ENCODE results near the gene CD2.

CD2 gene

DNA sequence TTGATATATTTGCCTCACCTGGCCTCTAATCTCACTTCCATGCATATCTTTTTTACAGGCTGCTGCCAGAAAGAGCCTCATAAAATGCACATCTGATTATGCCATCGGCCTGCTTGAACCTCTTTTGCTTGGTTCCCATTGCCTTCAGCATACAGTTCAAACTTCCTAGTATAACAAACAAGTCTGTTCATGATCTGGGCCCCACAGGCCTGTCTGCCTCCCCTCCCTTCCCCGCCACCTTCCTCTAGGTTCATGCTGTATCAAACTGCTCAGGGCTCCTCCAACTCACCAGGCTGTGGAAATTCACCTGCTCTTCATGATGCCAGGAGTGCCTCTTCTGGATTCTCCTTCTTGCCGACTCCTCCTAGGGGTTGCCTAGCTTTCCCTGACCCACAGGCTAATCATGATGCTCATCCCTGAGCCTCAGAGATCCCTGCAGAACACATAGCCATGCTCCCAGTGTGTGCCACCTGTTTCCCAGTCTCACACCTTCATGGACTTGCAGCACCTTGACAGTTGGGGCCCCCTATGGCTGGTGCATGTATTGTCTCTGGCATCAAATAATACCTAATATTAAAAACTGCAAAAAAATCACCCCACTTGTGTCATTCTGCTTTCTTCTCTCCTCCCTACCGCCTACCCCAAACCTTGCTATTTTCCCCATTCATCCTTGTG, 33.7 kb upstream of the CD2 start:
- H3K36me3 ChIP-seq (ENCODE audit: control insufficient read depth, insufficient read depth, low read length): no peaks in the 10 kb centered on the region
- no peak overlapping the region for H3K9ac ChIP-seq (ENCODE audit: low read depth, low read length)
- H3K9me3 ChIP-seq (ENCODE audit: control insufficient read depth, insufficient read depth, low read length): no peaks in the 10 kb centered on the region
- H3K4me3 ChIP-seq (ENCODE audit: low read depth, low read length): no peak overlapping the region
- H3K4me1 ChIP-seq (ENCODE audit: control insufficient read depth, insufficient read depth, low read length): no peaks in the 10 kb centered on the region
- H3K27me3 ChIP-seq (ENCODE audit: control insufficient read depth, insufficient read depth, low read length): no peaks in the 10 kb centered on the region

DNA sequence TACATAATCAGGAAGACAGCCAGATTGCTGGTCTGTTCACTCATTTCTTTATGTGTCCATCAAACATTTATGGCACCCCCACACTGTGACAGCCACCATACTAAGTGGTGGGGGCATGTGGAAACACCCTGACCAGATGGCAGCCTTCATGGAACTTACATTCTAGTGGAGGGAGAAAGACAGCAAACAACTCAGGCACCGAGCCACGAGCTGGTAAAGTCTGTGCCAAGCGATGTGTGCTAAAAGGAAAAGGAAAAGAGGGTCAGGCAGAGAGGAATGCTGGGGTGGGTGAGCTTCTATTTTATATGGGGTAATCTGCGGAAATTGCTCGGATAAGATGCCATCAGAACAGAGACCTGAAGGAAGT, 33.2 kb upstream of the CD2 start:
- no peaks in the 10 kb centered on the region for H3K36me3 ChIP-seq (ENCODE audit: control insufficient read depth, insufficient read depth, low read length)
- no peaks in the 10 kb centered on the region for H3K4me1 ChIP-seq (ENCODE audit: control insufficient read depth, insufficient read depth, low read length)
- no peaks in the 10 kb centered on the region for H3K27me3 ChIP-seq (ENCODE audit: control insufficient read depth, insufficient read depth, low read length)
- H3K4me3 ChIP-seq (ENCODE audit: low read depth, low read length): no peak overlapping the region
- no peak overlapping the region for H3K9ac ChIP-seq (ENCODE audit: low read depth, low read length)
- no peaks in the 10 kb centered on the region for H3K9me3 ChIP-seq (ENCODE audit: control insufficient read depth, insufficient read depth, low read length)

DNA sequence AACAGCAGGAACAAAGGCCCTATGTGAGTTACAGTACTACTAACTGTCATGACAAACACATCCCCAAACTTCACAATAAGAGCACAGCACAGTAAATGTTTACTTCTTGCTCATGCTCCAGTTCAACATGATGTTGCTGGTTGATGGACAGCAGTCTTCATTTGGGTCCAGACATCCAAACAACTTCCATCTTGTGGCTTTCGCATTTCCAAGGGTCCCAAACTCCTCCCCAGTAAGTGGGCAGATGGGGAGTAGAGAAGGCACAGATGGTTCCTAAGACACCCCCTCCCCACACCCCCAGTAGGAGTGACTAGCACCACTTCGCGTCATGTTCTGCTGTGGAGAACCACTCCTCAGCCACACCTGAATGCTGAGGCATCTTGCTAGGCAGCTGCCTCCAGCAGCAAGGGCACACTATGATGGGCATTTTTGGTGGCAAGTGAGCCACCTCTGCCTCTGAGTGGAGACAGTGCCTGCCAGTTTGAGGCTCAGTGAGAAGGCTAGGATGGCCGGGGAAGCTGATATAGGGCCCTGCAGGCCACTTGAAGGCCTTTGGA, 32.7 kb upstream of the CD2 start:
- Histone ChIP-seq H3K27me3 (ENCODE audit: control insufficient read depth, insufficient read depth, low read length) (no peaks in the 10 kb centered on the region), H3K36me3 (ENCODE audit: control insufficient read depth, insufficient read depth, low read length) (no peaks in the 10 kb centered on the region), H3K4me3 (ENCODE audit: low read depth, low read length) (no peak overlapping the region), H3K4me1 (ENCODE audit: control insufficient read depth, insufficient read depth, low read length) (no peaks in the 10 kb centered on the region), H3K9ac (ENCODE audit: low read depth, low read length) (no peak overlapping the region), H3K9me3 (ENCODE audit: control insufficient read depth, insufficient read depth, low read length) (no peaks in the 10 kb centered on the region)

DNA sequence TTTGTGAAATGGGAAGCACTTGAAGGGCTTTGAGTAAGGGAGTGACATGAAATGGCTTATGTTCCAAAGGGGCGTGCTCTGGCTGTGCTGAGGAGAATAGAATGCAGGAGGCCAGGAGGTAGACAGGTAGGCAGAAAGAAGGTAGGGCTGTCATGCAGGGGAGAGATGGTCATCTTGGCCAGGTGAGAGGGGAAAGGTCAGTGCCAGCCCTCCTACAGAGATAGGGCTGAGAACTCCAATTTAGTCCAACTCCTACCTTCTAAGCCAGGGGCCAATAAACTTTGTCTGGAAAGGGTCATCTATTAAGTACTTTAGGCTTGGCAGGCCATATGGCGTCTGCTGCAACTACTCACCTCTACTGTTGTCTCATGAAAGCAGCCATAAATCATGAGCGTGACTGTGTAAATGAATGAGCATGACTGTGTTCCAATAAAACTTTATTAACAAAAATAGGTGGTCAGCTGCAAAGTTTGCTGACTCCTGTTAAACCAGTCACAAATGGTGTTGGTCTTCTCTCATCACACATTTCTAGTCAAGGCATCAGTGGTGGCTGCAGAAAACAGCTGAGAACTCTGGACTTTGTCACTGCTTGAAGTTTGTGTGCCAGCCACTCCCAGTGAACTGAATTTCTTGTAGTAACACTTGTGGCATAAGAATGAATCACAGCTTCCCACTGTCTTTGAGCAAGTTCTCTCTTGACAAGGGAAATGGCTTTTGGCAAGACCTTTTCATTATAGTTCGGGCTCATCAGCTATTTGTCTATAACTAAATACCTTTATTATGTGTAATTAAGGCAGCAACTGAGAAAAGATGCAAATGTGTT, 32.0 kb upstream of the CD2 start:
- no peaks in the 10 kb centered on the region for H3K36me3 ChIP-seq (ENCODE audit: control insufficient read depth, insufficient read depth, low read length)
- no peak overlapping the region for H3K9ac ChIP-seq (ENCODE audit: low read depth, low read length)
- no peaks in the 10 kb centered on the region for H3K27me3 ChIP-seq (ENCODE audit: control insufficient read depth, insufficient read depth, low read length)
- H3K9me3 ChIP-seq (ENCODE audit: control insufficient read depth, insufficient read depth, low read length): no peaks in the 10 kb centered on the region
- no peaks in the 10 kb centered on the region for H3K4me1 ChIP-seq (ENCODE audit: control insufficient read depth, insufficient read depth, low read length)
- H3K4me3 ChIP-seq (ENCODE audit: low read depth, low read length): no peak overlapping the region

DNA sequence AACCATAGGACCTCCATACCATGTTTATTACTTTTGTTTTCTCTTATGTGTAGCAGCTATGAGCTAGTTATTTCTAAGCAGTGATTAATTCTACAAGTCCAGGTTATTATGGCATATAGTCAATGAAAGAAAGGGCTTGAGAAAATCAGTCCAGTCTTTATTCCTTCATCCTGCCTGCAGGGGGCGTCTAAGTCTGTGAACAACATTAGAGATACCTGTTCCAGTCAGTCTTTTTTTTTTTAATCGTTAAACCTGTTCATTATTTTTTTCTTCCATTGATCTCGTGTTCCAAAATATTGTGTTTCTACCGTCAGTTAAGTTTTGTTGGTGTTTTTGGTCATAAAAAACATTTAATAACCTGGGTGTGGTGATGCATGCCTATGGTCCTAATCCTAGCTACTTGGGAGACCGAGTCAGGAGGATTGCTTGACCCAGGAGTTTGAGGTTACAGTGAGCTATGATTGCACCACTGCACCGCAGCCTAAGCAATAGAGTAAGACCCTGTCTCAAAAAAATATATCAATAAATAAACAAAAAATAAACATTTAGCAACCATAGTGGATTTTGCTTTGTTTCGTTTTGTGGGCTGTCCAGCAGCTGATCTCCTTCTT, 29.4 kb upstream of the CD2 start:
- Histone ChIP-seq H3K4me1 (ENCODE audit: control insufficient read depth, insufficient read depth, low read length) (no peaks in the 10 kb centered on the region), H3K27me3 (ENCODE audit: control insufficient read depth, insufficient read depth, low read length) (no peaks in the 10 kb centered on the region), H3K36me3 (ENCODE audit: control insufficient read depth, insufficient read depth, low read length) (no peaks in the 10 kb centered on the region), H3K9ac (ENCODE audit: low read depth, low read length) (no peak overlapping the region), H3K4me3 (ENCODE audit: low read depth, low read length) (no peak overlapping the region), H3K9me3 (ENCODE audit: control insufficient read depth, insufficient read depth, low read length) (no peaks in the 10 kb centered on the region)

DNA sequence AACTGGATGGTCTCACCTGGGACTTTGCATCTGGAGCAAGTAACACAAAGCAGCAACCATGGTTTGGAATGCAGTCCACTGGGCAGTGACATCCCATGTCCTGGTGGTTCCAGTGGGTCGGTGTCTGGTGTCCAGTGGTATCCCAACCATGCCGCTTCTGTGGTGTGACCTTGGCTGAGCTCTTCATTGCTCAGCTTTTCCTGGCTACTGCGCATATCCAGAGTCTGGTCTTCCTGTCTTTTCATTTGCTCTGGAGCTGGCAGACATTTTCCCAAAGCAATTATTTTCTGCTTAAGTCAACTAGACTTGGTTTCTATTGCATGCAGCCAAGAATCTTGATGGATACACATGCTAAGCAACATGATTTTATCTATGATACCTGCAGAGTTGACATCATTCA, 28.4 kb upstream of the CD2 start:
- Histone ChIP-seq H3K4me1 (ENCODE audit: control insufficient read depth, insufficient read depth, low read length) (no peaks in the 10 kb centered on the region), H3K36me3 (ENCODE audit: control insufficient read depth, insufficient read depth, low read length) (no peaks in the 10 kb centered on the region), H3K4me3 (ENCODE audit: low read depth, low read length) (no peak overlapping the region), H3K9ac (ENCODE audit: low read depth, low read length) (no peak overlapping the region), H3K9me3 (ENCODE audit: control insufficient read depth, insufficient read depth, low read length) (no peaks in the 10 kb centered on the region), H3K27me3 (ENCODE audit: control insufficient read depth, insufficient read depth, low read length) (no peaks in the 10 kb centered on the region)

DNA sequence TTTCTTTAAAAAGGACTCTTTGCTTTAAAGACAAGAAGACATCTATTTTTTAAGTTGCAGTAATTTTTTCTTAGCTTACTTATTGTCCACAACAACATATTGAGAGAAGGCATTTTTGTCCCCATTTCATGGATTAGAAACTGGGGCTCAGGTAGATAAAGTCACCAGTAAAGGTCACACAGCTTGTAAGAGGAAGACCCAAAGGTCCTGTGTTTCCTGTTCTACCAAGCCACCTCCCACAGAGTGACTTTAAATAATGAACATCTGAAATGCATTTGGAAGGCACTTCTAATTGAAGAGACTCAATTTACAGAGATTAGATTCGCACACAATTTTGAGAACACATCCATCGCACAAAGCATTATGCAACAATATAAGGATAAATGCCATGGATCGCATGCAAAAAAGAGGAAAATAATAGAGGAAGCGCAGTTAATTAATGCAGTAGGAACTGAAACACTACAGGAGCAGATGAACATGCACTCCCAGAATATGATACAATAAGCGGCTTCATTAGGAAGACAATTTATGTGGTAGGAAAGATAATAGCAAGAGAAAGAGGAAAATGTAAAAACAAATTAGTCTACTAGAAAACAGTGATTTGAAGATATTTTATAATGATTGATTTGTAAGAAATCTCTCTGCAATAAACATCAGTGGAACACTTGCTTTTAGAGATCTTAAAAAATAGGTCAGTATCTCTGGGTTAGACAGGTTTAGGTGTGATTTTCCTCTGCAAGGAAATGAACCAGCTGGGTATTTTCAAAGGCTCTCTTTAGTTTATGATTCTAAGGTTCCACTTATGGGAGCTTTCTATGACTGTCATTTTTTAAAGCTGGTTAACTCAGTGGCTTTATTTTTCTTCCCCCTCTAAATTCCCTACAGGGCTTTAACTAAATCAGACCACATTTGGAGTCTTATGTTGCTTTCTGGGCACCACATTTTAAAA, 27.1 kb upstream of the CD2 start:
- no peaks in the 10 kb centered on the region for H3K27me3 ChIP-seq (ENCODE audit: control insufficient read depth, insufficient read depth, low read length)
- no peak overlapping the region for H3K9ac ChIP-seq (ENCODE audit: low read depth, low read length)
- no peaks in the 10 kb centered on the region for H3K36me3 ChIP-seq (ENCODE audit: control insufficient read depth, insufficient read depth, low read length)
- H3K4me1 ChIP-seq (ENCODE audit: control insufficient read depth, insufficient read depth, low read length): no peaks in the 10 kb centered on the region
- H3K4me3 ChIP-seq (ENCODE audit: low read depth, low read length): no peak overlapping the region
- H3K9me3 ChIP-seq (ENCODE audit: control insufficient read depth, insufficient read depth, low read length): no peaks in the 10 kb centered on the region

DNA sequence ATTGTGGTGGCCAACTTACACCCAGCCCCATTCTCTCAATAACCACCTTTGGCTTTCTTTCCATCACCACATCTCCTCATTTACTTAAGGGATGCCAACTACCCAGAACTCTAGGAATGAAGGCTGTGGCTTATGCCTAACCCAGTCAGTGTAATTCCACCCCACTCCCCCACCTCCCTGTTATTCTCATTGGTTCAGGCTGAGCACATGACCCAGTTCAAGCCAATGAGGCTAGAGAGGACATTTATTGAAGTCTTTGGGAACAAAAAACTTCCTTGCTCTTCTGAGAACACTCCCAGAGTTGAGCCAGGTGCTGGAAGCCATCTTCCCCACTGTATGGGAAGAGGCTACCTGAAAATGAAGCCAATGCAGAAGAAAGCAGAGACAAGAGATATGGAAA, 22.8 kb upstream of the CD2 start:
- Histone ChIP-seq H3K4me3 (ENCODE audit: low read depth, low read length) (no peak overlapping the region), H3K4me1 (ENCODE audit: control insufficient read depth, insufficient read depth, low read length) (no peaks in the 10 kb centered on the region)

DNA sequence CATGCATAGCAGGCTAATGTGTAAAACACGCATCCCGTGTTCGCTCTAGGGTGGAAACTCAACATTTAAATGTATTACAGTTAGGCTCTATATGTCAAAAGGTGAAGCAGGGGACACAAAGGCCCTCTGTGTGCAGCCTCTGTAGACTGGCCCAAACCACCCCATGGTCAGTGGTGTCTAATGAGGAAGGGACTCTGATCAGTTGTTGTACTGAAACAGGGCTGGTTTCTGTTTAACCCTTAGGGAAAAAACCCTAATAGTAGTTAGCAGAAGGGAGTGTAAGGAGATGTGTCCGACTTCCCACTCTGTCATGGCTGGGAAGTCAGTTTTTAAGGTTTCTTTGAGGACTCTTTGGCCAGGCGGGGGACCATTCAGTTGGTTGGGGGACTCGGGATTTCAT, 21.5 kb upstream of the CD2 start:
- no peaks in the 10 kb centered on the region for H3K9me3 ChIP-seq (ENCODE audit: control insufficient read depth, insufficient read depth, low read length)
- no peaks in the 10 kb centered on the region for H3K36me3 ChIP-seq (ENCODE audit: control insufficient read depth, insufficient read depth, low read length)
- H3K4me3 ChIP-seq (ENCODE audit: low read depth, low read length): no peak overlapping the region
- no peaks in the 10 kb centered on the region for H3K4me1 ChIP-seq (ENCODE audit: control insufficient read depth, insufficient read depth, low read length)
- H3K9ac ChIP-seq (ENCODE audit: low read depth, low read length): no peak overlapping the region
- no peaks in the 10 kb centered on the region for H3K27me3 ChIP-seq (ENCODE audit: control insufficient read depth, insufficient read depth, low read length)

More for the DNA sequence above, 22.8 kb upstream of the CD2 start:
- Histone ChIP-seq H3K36me3 (ENCODE audit: control insufficient read depth, insufficient read depth, low read length) (no peaks in the 10 kb centered on the region), H3K9ac (ENCODE audit: low read depth, low read length) (no peak overlapping the region), H3K9me3 (ENCODE audit: control insufficient read depth, insufficient read depth, low read length) (no peaks in the 10 kb centered on the region), H3K27me3 (ENCODE audit: control insufficient read depth, insufficient read depth, low read length) (no peaks in the 10 kb centered on the region)

DNA sequence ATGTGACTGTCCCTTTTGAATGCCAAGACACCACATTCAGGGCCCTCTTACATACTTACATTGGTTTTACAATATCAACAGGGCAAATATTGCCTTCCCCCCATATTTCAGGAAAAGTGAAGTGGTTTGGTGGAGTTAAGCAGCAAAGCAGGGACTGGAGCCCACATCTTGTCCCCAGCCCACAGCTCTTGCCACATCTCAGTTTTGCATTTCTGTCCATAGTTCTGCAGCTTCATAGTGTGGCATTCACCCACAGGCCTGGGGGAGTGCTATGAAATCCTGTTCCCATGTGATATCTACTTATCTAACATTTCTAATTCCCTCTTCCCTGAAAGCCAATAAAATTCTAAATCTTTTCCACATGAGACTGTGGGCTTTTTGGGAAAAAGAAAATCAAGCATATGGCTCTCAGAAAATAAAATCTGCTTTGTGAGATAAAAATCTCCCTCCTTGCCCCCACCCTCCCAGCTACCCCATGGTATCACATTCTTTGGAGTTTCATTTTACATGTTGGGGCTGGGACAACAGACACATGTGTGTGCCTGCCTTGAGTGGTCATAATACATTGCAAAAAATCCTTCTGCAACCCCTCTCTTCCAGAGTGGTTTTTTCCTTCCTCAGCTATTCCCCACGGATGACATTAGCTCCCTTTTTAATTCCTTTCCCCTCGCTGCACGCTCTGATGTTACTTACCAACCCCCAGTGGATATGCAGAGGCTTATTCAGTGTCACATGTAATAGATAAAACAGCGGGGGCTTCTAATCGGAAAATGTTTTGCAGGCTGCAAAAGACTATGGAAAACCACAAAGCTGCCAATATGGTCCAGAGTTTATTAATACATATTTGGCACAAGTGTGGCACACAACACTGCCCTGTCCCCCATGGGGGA, 20.5 kb upstream of the CD2 start:
- no peaks in the 10 kb centered on the region for H3K4me1 ChIP-seq (ENCODE audit: control insufficient read depth, insufficient read depth, low read length)
- no peak overlapping the region for H3K9ac ChIP-seq (ENCODE audit: low read depth, low read length)
- no peak overlapping the region for H3K4me3 ChIP-seq (ENCODE audit: low read depth, low read length)
- H3K27me3 ChIP-seq (ENCODE audit: control insufficient read depth, insufficient read depth, low read length): no peaks in the 10 kb centered on the region
- no peaks in the 10 kb centered on the region for H3K36me3 ChIP-seq (ENCODE audit: control insufficient read depth, insufficient read depth, low read length)
- H3K9me3 ChIP-seq (ENCODE audit: control insufficient read depth, insufficient read depth, low read length): no peaks in the 10 kb centered on the region

Data from iPS-15b (cell line).